Psoas muscle (tissue), 8 donors: ENCODE data around the gene UBE2L3. TPM values are rescaled to one million over a fixed set of nuclear protein-coding genes. Genes with fewer than 3 reads are reported as not detected.
"Not testable (repeated sequence)": the region's sequence is repeated elsewhere in the genome, so short reads cannot be mapped to it uniquely, and the experiment has no call there.

Experiments used
- ATAC-seq, 4 donors: fragments of 200-7000 bp; cut with Tn5 transposase; one replicate each; pipeline ENCODE4 v1.9.1; 2020; ENCODE audit warnings: moderate library complexity in 3 of 4, mild to moderate bottlenecking in 2 of 4
- DNase-seq, 2 donors: peaks; one replicate each; pipeline ENCODE4 v3.0.0-alpha.2; 2020
- H3K27ac ChIP-seq: fragments of 200-600 bp; one replicate; pipeline ENCODE4 v1.8.0; 2022
- H3K27me3 ChIP-seq, 3 donors: fragments of 200-600 bp in 1 of 3; one replicate each; pipeline versions ENCODE4 v1.6.1 to v1.8.0; 2013 to 2022; ENCODE audit warnings: low read length in 2 of 3, mild to moderate bottlenecking in 2 of 3, moderate library complexity in 1 of 3; ENCODE audit not compliant: insufficient read depth in 3 of 3
- H3K36me3 ChIP-seq, 2 donors: fragments of 200-600 bp in 1 of 2; one replicate each; pipeline versions ENCODE4 v1.6.1 to v1.8.0; 2013 to 2022; ENCODE audit warnings: low read depth in 1 of 2, mild to moderate bottlenecking in 1 of 2, moderate library complexity in 1 of 2; ENCODE audit not compliant: insufficient read depth in 1 of 2
- H3K4me1 ChIP-seq: fragments of 200-600 bp; one replicate; pipeline ENCODE4 v1.8.0; 2022
- H3K4me3 ChIP-seq: fragments of 200-600 bp; one replicate; pipeline ENCODE4 v1.8.0; 2022; ENCODE audit warnings: mild to moderate bottlenecking
- H3K9me3 ChIP-seq: fragments of 200-600 bp; one replicate; pipeline ENCODE4 v1.8.0; 2022
- CTCF ChIP-seq: fragments of 200-600 bp; IDR thresholded peaks from one replicate; pipeline ENCODE4 v1.8.0; 2022; ENCODE audit warnings: antibody characterized with exemption
- WGBS, 3 donors: extraction: QIAGEN DNeasy Blood & Tissue Kit; methylation state at CpG; one replicate each; pipeline versions ENCODE4 v1.1.6 to v1.1.7; 2013; 5-methylcytosine and 5-hydroxymethylcytosine counted together
- intact Hi-C, 2 donors: fragments of 100-400 bp; cut with DNase I; formaldehyde crosslinking; loops; one replicate each; pipeline versions ENCODE4 v1.11.0 to v1.14.2; 2022
- polyA plus RNA-seq, 3 donors: library from polyadenylated mRNA; stranded (reverse); fragments of 200-250 nt; gene quantifications; one replicate each; pipeline ENCODE4 v1.2.3, GENCODE V29; 2013
- total RNA-seq, 4 donors: library from RNA; stranded (reverse); fragmentation: NEBNext Ultra II Directional in 2 of 4; extraction: Animal tissue kit (Norgen Biotek cat#: 25700) in 2 of 4; gene quantifications; one replicate each; pipeline versions ENCODE4 v1.2.1 to v1.2.4, GENCODE V29; 2021 to 2023
- donor health status: healthy with polysubstance abuse.
- donor health status: DM: no; HTN: no; CAD: no; lungs with moderate emphysema.
- donor health status: Bipolar disorder and iron deficiency.
- donor health status: healthy.
- donor health status: DM: yes; HTN: yes; CAD: no.
- donor health status: DM: no; HTN: no; CAD: no.
- donor health status: DM: no; HTN: no; CAD: no.
- donor health status: DM: yes; HTN: yes; CAD: no.

The UBE2L3 gene
- total and polyA plus RNA-seq, 7 donors = 44.9 to 144 (median 56.7) TPM

GRCh38 chr22:21636629-21637218 is 69.2 kb downstream of the UBE2L3 start:
- no peak for TF ChIP-seq CTCF
- intact Hi-C loops = no loop called here
- no peak overlapping the region for H3K27ac ChIP-seq
- no peaks in the 10 kb centered on the region for H3K36me3 ChIP-seq
- ATAC-seq (no peak), DNase-seq (no peak)
- WGBS, 3 donors = 91 to 95% (median 91%) methylated on average over 17 of the region's 17 CpGs
- no peak overlapping the region for H3K4me3 ChIP-seq
- H3K4me1 ChIP-seq = peaks cover 8% of the 10 kb centered on the region
- H3K27me3 ChIP-seq = no peaks in the 10 kb centered on the region
- no peaks in the 10 kb centered on the region for H3K9me3 ChIP-seq

GRCh38 chr22:21637450-21637849 is 69.9 kb downstream of the UBE2L3 start:
- DNase-seq, H3K27me3 ChIP-seq, H3K4me3 ChIP-seq, ATAC-seq, H3K27ac ChIP-seq, intact Hi-C loops, H3K4me1 ChIP-seq, H3K9me3 ChIP-seq, H3K36me3 ChIP-seq: not testable (repeated sequence)
- WGBS, 3 donors = 77 to 94% (median 85%) methylated on average over 2 of the region's 2 CpGs

- DNase-seq (no peak), ATAC-seq (no peak)
- no peak overlapping the region for H3K27ac ChIP-seq
- WGBS, 3 donors = 73 to 80% (median 80%) methylated on average over 4 of the region's 4 CpGs
- intact Hi-C loops = no loop called here
- TF ChIP-seq CTCF = no peak
- H3K9me3 ChIP-seq = no peaks in the 10 kb centered on the region
- H3K27me3 ChIP-seq = no peaks in the 10 kb centered on the region
- H3K4me1 ChIP-seq = peaks cover 18% of the 10 kb centered on the region
- no peak overlapping the region for H3K4me3 ChIP-seq
- H3K36me3 ChIP-seq = no peaks in the 10 kb centered on the region
These were observed 71.8 kb downstream of the UBE2L3 start for GRCh38 chr22:21639359-21639758.

- Histone ChIP-seq H3K4me1 (peaks cover 18% of the 10 kb centered on the region), H3K27me3 (no peaks in the 10 kb centered on the region), H3K27ac (no peak overlapping the region), H3K4me3 (no peak overlapping the region), H3K36me3 (peaks cover 0 to 10% of the 10 kb centered on the region in 2 donors), H3K9me3 (no peaks in the 10 kb centered on the region)
- DNase-seq = no peak
- no peak for TF ChIP-seq CTCF
- intact Hi-C loops = no loop called here
- ATAC-seq = no peak
- WGBS, 3 donors = 81 to 91% (median 82%) methylated on average over 5 of the region's 5 CpGs
These were observed 73.3 kb downstream of the UBE2L3 start for GRCh38 chr22:21640810-21641209.

DNA sequence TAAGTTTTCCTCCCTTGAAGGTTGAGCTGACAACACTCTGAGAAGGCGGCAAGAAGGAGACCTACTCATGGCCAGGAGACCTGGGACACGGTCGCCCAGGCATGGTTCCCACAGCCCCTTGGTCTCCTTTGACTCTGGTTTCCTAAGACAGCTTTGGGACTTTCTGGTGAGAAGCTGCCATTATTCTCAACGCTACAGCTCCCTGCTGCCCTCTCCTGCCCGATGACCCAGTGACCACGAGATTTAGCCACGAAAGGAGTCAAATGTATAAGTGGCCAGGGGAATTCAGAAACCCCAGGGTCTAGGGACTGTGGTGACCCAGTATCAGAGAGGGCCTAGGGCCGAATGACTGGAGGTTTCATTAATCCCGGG is 73.9 kb downstream of the UBE2L3 start:
- 4 to 8% (median 4%) methylated on average over 9 of the region's 9 CpGs for WGBS, 3 donors
- no peaks in the 10 kb centered on the region for H3K9me3 ChIP-seq
- peak; percentile 48 for TF ChIP-seq CTCF
- DNase-seq (peak; percentile 24 to 63), ATAC-seq (peak; percentile 23 to 61 (median 40))
- peak overlapping the region; percentile 81 for H3K27ac ChIP-seq
- intact Hi-C loops = no loop called here
- peak overlapping the region; percentile 81 for H3K4me3 ChIP-seq
- no peaks in the 10 kb centered on the region for H3K27me3 ChIP-seq
- peaks cover 18% of the 10 kb centered on the region for H3K4me1 ChIP-seq
- peaks cover 0 to 10% of the 10 kb centered on the region in 2 donors for H3K36me3 ChIP-seq
